A549 (cell line): ENCODE data around the gene APOL2. TPM values are rescaled to one million over a fixed set of nuclear protein-coding genes. Genes with fewer than 3 reads are reported as not detected.

ENCODE experiments used
- ATAC-seq, 2 experiments: fragments of 200-7000 bp in 1 of 2; fragments of >200 bp in 1 of 2; cut with Nextera tagmentation in 1 of 2; cut with Tn5 transposase in 1 of 2; 3 replicates each; pipeline versions ENCODE4 v1.8.0 to v1.9.1; 2018 to 2020; ENCODE audit warnings: mild to moderate bottlenecking in 1 of 2, moderate library complexity in 1 of 2
- CTCF ChIA-PET: fragments of 300-600 bp; sonication (Branson Sonifier 250); formaldehyde crosslinking; extraction: SDS; loops from one replicate; lab custom pipeline; 2021; ENCODE audit warnings: antibody characterized with exemption, inconsistent platforms; lab: Yijun Ruan, JAX
- POLR2A ChIA-PET: fragments of 350-600 bp; formaldehyde crosslinking; extraction: SDS; loops from one replicate; lab custom pipeline; 2021; ENCODE audit warnings: antibody characterized with exemption, inconsistent platforms; lab: Yijun Ruan, JAX
- DNase-seq, 2 experiments: peaks; one replicate each; pipeline versions ENCODE4 v3.0.0 to v3.0.0-alpha.2; 2011 to 2016; ENCODE audit warnings: low read depth in 1 of 2, low spot score in 1 of 2
- FAIRE-seq: peaks from 2 replicates; lab custom pipeline; 2011; peaks lifted over from hg19 to GRCh38; lab: Jason Lieb, UNC
- H3K27ac ChIP-seq, 2 experiments: fragments of >200 bp; sonication (Bioruptor Twin); formaldehyde crosslinking; 3 replicates each; pipeline ENCODE4 v1.5.1; 2016 to 2017
- H3K4me1 ChIP-seq: fragments of >200 bp; sonication (Bioruptor Twin); formaldehyde crosslinking; 3 replicates; pipeline ENCODE4 v1.6.1; 2016
- H3K4me2 ChIP-seq: fragments of >200 bp; sonication (Bioruptor Twin); formaldehyde crosslinking; 3 replicates; pipeline ENCODE4 v1.6.1; 2016
- H3K4me3 ChIP-seq: fragments of >200 bp; sonication (Bioruptor Twin); formaldehyde crosslinking; 3 replicates; pipeline ENCODE4 v1.5.1; 2016
- H3K9me3 ChIP-seq: fragments of >200 bp; sonication (Bioruptor Twin); formaldehyde crosslinking; 3 replicates; pipeline ENCODE4 v1.6.1; 2016
- CBX8 ChIP-seq: fragments of 200-600 bp; sonication (generic); IDR thresholded peaks from 2 replicates; pipeline ENCODE4 v1.6.1; 2016
- CEBPB ChIP-seq, 2 experiments: fragments of >200 bp in 1 of 2; sonication (Bioruptor Twin) in 1 of 2; formaldehyde crosslinking in 1 of 2; IDR thresholded peaks; 2 replicates each; pipeline ENCODE4 v1.6.1; 2012 to 2016
- CHD4 ChIP-seq: fragments of 200-600 bp; sonication (generic); IDR thresholded peaks from 2 replicates; pipeline ENCODE4 v1.6.1; 2016; ENCODE audit warnings: antibody characterized with exemption, mild to moderate bottlenecking, borderline replicate concordance
- EHF ChIP-seq: fragments of 250-450 bp; sonication (Bioruptor Pico); IDR thresholded peaks from 2 replicates; pipeline ENCODE4 v1.5.0; 2020; ENCODE audit warnings: mild to moderate bottlenecking
- EHMT2 ChIP-seq: fragments of 200-600 bp; sonication (generic); IDR thresholded peaks from 2 replicates; pipeline ENCODE4 v1.6.1; 2016; ENCODE audit warnings: antibody characterized with exemption, low read depth, mild to moderate bottlenecking, moderate library complexity
- ESRRA ChIP-seq: fragments of 150-350 bp; IDR thresholded peaks from 2 replicates; pipeline ENCODE4 v1.6.1; 2014; ENCODE audit warnings: mild to moderate bottlenecking, low read length, borderline replicate concordance
- FOSL2 ChIP-seq, 2 experiments: fragments of 450-650 bp in 1 of 2; fragments of >200 bp in 1 of 2; sonication (Bioruptor Twin) in 1 of 2; formaldehyde crosslinking; IDR thresholded peaks; 2 replicates each; pipeline versions ENCODE4 v1.5.0 to v1.6.1; 2016 to 2020; ENCODE audit warnings: mild to moderate bottlenecking in 1 of 2, moderate library complexity in 1 of 2
- GATA3 ChIP-seq: IDR thresholded peaks from 2 replicates; pipeline ENCODE4 v1.6.1; 2012; ENCODE audit warnings: borderline replicate concordance
- HDAC2 ChIP-seq: fragments of 200-600 bp; sonication (generic); IDR thresholded peaks from 2 replicates; pipeline ENCODE4 v1.6.1; 2016
- HES2 ChIP-seq: fragments of >200 bp; sonication (Bioruptor Twin); formaldehyde crosslinking; IDR thresholded peaks from 2 replicates; pipeline ENCODE4 v1.6.1; 2016
- HOXB13 ChIP-seq: fragments of 250-450 bp; sonication (Bioruptor Pico); IDR thresholded peaks from 2 replicates; pipeline ENCODE4 v1.5.0; 2020; ENCODE audit warnings: low read depth, mild to moderate bottlenecking, moderate library complexity
- MAFK ChIP-seq: fragments of 450-650 bp; IDR thresholded peaks from 2 replicates; pipeline ENCODE4 v1.6.1; 2014; ENCODE audit not compliant: partially characterized antibody
- MYC ChIP-seq: IDR thresholded peaks from 2 replicates; pipeline ENCODE4 v1.6.1; 2012; ENCODE audit warnings: mild to moderate bottlenecking, inconsistent platforms, low read length, improper control_type of control experiment, borderline replicate concordance
- NPAS2 ChIP-seq: fragments of 250-450 bp; sonication (Bioruptor Pico); IDR thresholded peaks from 2 replicates; pipeline ENCODE4 v1.8.0; 2022; ENCODE audit warnings: mild to moderate bottlenecking, moderate library complexity, borderline replicate concordance
- PHF8 ChIP-seq: fragments of 200-600 bp; sonication (generic); IDR thresholded peaks from 2 replicates; pipeline ENCODE4 v1.6.1; 2016; ENCODE audit warnings: low read depth, mild to moderate bottlenecking, antibody characterized with exemption, moderate library complexity, borderline replicate concordance
- RAD21 ChIP-seq, 2 experiments: fragments of >200 bp in 1 of 2; sonication (Bioruptor Twin) in 1 of 2; formaldehyde crosslinking in 1 of 2; IDR thresholded peaks in 1 of 2; conservative IDR thresholded peaks in 1 of 2; 2 replicates in 1 of 2; 3 replicates in 1 of 2; pipeline ENCODE4 v1.6.1; 2012 to 2018; ENCODE audit warnings: inconsistent platforms in 1 of 2
- RARB ChIP-seq: fragments of 250-450 bp; sonication (Bioruptor Pico); IDR thresholded peaks from 2 replicates; pipeline ENCODE4 v1.8.0; 2021; ENCODE audit warnings: mild to moderate bottlenecking, moderate library complexity
- RCOR1 ChIP-seq: fragments of 150-350 bp; IDR thresholded peaks from 2 replicates; pipeline ENCODE4 v1.6.1; 2014; ENCODE audit warnings: antibody characterized with exemption, low read length, low read depth
- REST ChIP-seq: fragments of 200-600 bp; sonication (generic); IDR thresholded peaks from 2 replicates; pipeline ENCODE4 v1.6.1; 2016; ENCODE audit warnings: antibody characterized with exemption, mild to moderate bottlenecking, moderate library complexity
- RFX5 ChIP-seq: fragments of 450-650 bp; IDR thresholded peaks from 2 replicates; pipeline ENCODE4 v1.7.1; 2014; ENCODE audit warnings: antibody characterized with exemption, mild to moderate bottlenecking, moderate library complexity
- RNF2 ChIP-seq: fragments of 200-600 bp; sonication (generic); IDR thresholded peaks from 2 replicates; pipeline ENCODE4 v1.6.1; 2016; ENCODE audit warnings: low read depth, mild to moderate bottlenecking, antibody characterized with exemption, moderate library complexity, borderline replicate concordance
- SMC3 ChIP-seq: fragments of >200 bp; sonication (Bioruptor Twin); formaldehyde crosslinking; IDR thresholded peaks from 3 replicates; pipeline ENCODE4 v1.6.1; 2018; ENCODE audit warnings: inconsistent platforms
- TP53 ChIP-seq: fragments of 250-450 bp; sonication (Bioruptor Pico); IDR thresholded peaks from 2 replicates; pipeline ENCODE4 v1.5.0; 2021; ENCODE audit warnings: mild to moderate bottlenecking, moderate library complexity
- WGBS: methylation state at CpG from one replicate; pipeline ENCODE4 v1.1.6; 2017; ENCODE audit errors: missing lambda C conversion rate; 5-methylcytosine and 5-hydroxymethylcytosine counted together
- polyA plus RNA-seq, 4 experiments: library from polyadenylated mRNA; depleted of rRNA in 3 of 4; stranded (reverse); fragments of >200 nt; fragmentation: RNase III in 1 of 4; extraction: RNeasy Plus Mini Kit Qiagen cat#74134 plus additional on column Dnase treatment in 1 of 4; gene quantifications; 2 replicates in 3 of 4; 3 replicates in 1 of 4; pipeline ENCODE4 v1.2.3, GENCODE V29; 2011 to 2017
- TF ChIP-seq, protein P1 (sequence below): IDR thresholded peaks from 2 replicates; pipeline ENCODE4 v1.6.1; 2012
- TF ChIP-seq, protein P2 (sequence below): fragments of 250-450 bp; sonication (Bioruptor Pico); IDR thresholded peaks from 2 replicates; pipeline ENCODE4 v1.5.0; 2020; ENCODE audit warnings: low read depth, mild to moderate bottlenecking, moderate library complexity
- TF ChIP-seq, protein P3 (sequence below): fragments of 250-450 bp; sonication (Bioruptor Pico); IDR thresholded peaks from 2 replicates; pipeline ENCODE4 v1.5.0; 2021; ENCODE audit warnings: mild to moderate bottlenecking, moderate library complexity, borderline replicate concordance

The APOL2 gene
- polyA plus RNA-seq, 2 of the 4 experiments (the other 2 are of a cell fraction): 8.7 to 23.8 TPM

DNA sequence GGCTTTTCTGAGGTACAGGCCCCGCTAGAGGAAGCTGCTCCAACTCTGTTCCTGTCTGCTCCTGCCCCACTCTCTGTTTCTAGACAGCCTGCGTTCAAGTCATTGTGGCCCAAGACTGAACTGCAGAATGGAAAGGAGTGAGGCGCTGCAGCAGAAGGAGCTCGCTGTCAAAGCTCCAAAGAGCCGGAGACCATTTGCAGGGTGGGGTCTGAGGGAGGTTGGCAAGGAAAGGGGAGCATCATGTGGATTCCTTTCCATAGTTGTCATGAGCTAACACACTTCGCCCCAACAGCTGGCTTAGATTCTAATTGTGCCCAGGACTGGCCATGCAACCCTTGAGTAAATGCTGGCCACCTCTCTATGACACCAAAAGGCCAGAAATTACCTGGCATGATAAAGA is 56.5 kb downstream of the APOL2 start:
- no peaks in the 10 kb centered on the region for H3K4me1 ChIP-seq
- no peak overlapping the region for H3K4me3 ChIP-seq
- ATAC-seq (no peak), DNase-seq (no peak), FAIRE-seq (no peak)
- 70% methylated on average over 6 of the region's 6 CpGs for WGBS
- no peaks in the 10 kb centered on the region for H3K9me3 ChIP-seq
- CTCF ChIA-PET: interaction anchor here (1.0 to 4.1 kb wide), 5 partner anchors 10 to 59 kb away, joined by 3 to 21 read pairs (median 3); no protein-coding TSS in a partner anchor
- no peak overlapping the region for H3K4me2 ChIP-seq
- no peak for TF ChIP-seq NPAS2 (CRISPR knock-in tag)
- TF ChIP-seq EHF (CRISPR knock-in tag): no peak
- TF ChIP-seq RNF2: no peak
- TF ChIP-seq, all 56 proteins: peak for 0
- POLR2A ChIA-PET: no interaction called here
- H3K27ac ChIP-seq: no peak overlapping the region

GRCh38 chr22:36182056-36182455 is 57.3 kb downstream of the APOL2 start:
- no peak overlapping the region for H3K27ac ChIP-seq
- no peaks in the 10 kb centered on the region for H3K9me3 ChIP-seq
- no peak overlapping the region for H3K4me3 ChIP-seq
- no peaks in the 10 kb centered on the region for H3K4me1 ChIP-seq
- CTCF ChIA-PET: interaction anchor here (0.8 to 4.1 kb wide), 10 partner anchors 7 to 831 kb away, joined by 3 to 21 read pairs (median 4); no protein-coding TSS in a partner anchor
- ATAC-seq (no peak), DNase-seq (no peak), FAIRE-seq (no peak)
- 54% methylated on average over 7 of the region's 7 CpGs for WGBS
- POLR2A ChIA-PET: no interaction called here
- H3K4me2 ChIP-seq: no peak overlapping the region
- TF ChIP-seq PHF8 (no peak), HES2 (no peak), CBX8 (no peak), SMC3 (no peak), RCOR1 (no peak), FOSL2 (IDR thresholded peaks at IDR 0.05) (no peak), FOSL2 (CRISPR knock-in tag; IDR thresholded peaks at IDR 0.05) (no peak), RARB (CRISPR knock-in tag) (no peak), TP53 (CRISPR knock-in tag) (no peak), GATA3 (no peak), HOXB13 (CRISPR knock-in tag) (no peak), CEBPB (IDR thresholded peaks at IDR 0.05) (no peak), RFX5 (no peak), EHMT2 (no peak)
- TF ChIP-seq, protein P1, sequence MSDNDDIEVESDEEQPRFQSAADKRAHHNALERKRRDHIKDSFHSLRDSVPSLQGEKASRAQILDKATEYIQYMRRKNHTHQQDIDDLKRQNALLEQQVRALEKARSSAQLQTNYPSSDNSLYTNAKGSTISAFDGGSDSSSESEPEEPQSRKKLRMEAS: no peak

DNA sequence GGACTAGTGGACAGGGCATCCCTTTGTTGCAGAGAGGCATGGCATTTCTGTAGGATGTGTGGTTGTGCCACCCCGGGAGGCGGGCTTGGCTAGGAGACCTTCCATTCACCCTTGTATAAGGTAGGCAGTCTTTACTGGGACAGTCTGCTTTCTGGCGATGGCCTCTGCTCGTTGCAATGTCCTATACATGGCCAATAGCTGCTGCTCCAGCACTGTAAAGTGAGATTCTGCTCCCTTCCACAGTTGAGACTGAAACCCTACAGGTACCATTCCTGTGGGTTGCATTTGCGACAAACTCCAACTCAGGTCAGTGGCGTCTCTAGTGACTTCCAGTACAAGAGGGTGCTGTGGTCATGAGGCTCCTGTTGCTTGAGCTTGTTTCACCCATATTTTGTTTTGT is 58.4 kb downstream of the APOL2 start:
- CTCF ChIA-PET: interaction anchor here (0.9 to 2.4 kb wide), 12 partner anchors 9 to 830 kb away, joined by 3 to 9 read pairs (median 5); no protein-coding TSS in a partner anchor
- H3K27ac ChIP-seq: no peak overlapping the region
- TF ChIP-seq, protein P2, sequence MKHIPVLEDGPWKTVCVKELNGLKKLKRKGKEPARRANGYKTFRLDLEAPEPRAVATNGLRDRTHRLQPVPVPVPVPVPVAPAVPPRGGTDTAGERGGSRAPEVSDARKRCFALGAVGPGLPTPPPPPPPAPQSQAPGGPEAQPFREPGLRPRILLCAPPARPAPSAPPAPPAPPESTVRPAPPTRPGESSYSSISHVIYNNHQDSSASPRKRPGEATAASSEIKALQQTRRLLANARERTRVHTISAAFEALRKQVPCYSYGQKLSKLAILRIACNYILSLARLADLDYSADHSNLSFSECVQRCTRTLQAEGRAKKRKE (CRISPR knock-in tag): no peak
- no peak for TF ChIP-seq MAFK
- no peak for TF ChIP-seq REST
- TF ChIP-seq, protein P1: no peak
- TF ChIP-seq HDAC2: no peak
- no peak for TF ChIP-seq MYC
- TF ChIP-seq NPAS2 (CRISPR knock-in tag): no peak
- TF ChIP-seq FOSL2 (IDR thresholded peaks at IDR 0.05): no peak
- no peak for TF ChIP-seq FOSL2 (CRISPR knock-in tag; IDR thresholded peaks at IDR 0.05)
- TF ChIP-seq ESRRA: no peak
- TF ChIP-seq HES2: no peak
- TF ChIP-seq RAD21 (conservative IDR thresholded peaks at IDR 0.05 in 1 of 2, IDR thresholded peaks at IDR 0.05 in 1 of 2): no peak
- TF ChIP-seq, protein P3, sequence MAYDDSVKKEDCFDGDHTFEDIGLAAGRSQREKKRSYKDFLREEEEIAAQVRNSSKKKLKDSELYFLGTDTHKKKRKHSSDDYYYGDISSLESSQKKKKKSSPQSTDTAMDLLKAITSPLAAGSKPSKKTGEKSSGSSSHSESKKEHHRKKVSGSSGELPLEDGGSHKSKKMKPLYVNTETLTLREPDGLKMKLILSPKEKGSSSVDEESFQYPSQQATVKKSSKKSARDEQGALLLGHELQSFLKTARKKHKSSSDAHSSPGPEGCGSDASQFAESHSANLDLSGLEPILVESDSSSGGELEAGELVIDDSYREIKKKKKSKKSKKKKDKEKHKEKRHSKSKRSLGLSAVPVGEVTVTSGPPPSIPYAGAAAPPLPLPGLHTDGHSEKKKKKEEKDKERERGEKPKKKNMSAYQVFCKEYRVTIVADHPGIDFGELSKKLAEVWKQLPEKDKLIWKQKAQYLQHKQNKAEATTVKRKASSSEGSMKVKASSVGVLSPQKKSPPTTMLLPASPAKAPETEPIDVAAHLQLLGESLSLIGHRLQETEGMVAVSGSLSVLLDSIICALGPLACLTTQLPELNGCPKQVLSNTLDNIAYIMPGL (CRISPR knock-in tag): no peak
- TF ChIP-seq CHD4: no peak
- TF ChIP-seq, all 56 proteins: peak for 0
- Histone ChIP-seq H3K4me2 (no peak overlapping the region), H3K9me3 (no peaks in the 10 kb centered on the region), H3K4me3 (no peak overlapping the region), H3K4me1 (no peaks in the 10 kb centered on the region)
- FAIRE-seq (no peak), DNase-seq (no peak), ATAC-seq (no peak)
- POLR2A ChIA-PET: no interaction called here
- WGBS: 80% methylated on average over 6 of the region's 6 CpGs
